Left renal cortex interstitium (tissue), 4 donors: Measurements from ENCODE around the gene HNRNPF. TPM values are rescaled to one million over a fixed set of nuclear protein-coding genes. Genes with fewer than 3 reads are reported as not detected.
"Not testable (repeated sequence)": the region's sequence is repeated elsewhere in the genome, so short reads cannot be mapped to it uniquely, and the experiment has no call there.

ENCODE experiments used
- DNase-seq, 4 donors: peaks; one replicate each; pipeline ENCODE4 v3.0.0-alpha.2; 2013; ENCODE audit warnings: low read depth in 4 of 4, low spot score in 2 of 4, missing footprints in 1 of 4
- polyA plus RNA-seq, 4 donors: library from polyadenylated mRNA; unstranded; fragments of 120-200 nt; gene quantifications; one replicate each; pipeline ENCODE4 v1.2.1, GENCODE V29; 2013; ENCODE audit not compliant: insufficient read length in 4 of 4

Gene HNRNPF
- 100 to 1,000 TPM; 212 to 228 (median 222) TPM for polyA plus RNA-seq

GRCh38 chr10:43408710-43409384 is at the start of gene HNRNPF:
HNRNPF (minus strand) TSS chr10:43409186; CDS start chr10:43387884, 21,302 bp downstream.
- DNase-seq: peak; percentile 88 to 92 (median 91)

- DNase-seq: no peak
Measured at GRCh38 chr10:43458227-43458626, 49.2 kb upstream of the HNRNPF start.

GRCh38 chr10:43456561-43456960 is 47.6 kb upstream of the HNRNPF start:
- DNase-seq: not testable (repeated sequence)

- DNase-seq: not testable (repeated sequence)
Measured at GRCh38 chr10:43454025-43454424, 45.0 kb upstream of the HNRNPF start.

GRCh38 chr10:43453266-43453831 is 44.4 kb upstream of the HNRNPF start:
- DNase-seq: no peak

- no peak for DNase-seq
Measured at GRCh38 chr10:43452356-43452914, 43.4 kb upstream of the HNRNPF start.

GRCh38 chr10:43448742-43449141 is 39.8 kb upstream of the HNRNPF start:
- DNase-seq: no peak

- not testable (repeated sequence) for DNase-seq
Measured at GRCh38 chr10:43446219-43447017, 37.4 kb upstream of the HNRNPF start.

- no peak for DNase-seq
Measured at GRCh38 chr10:43444897-43445466, 36.0 kb upstream of the HNRNPF start.

- DNase-seq: no peak
Measured at GRCh38 chr10:43444323-43444722, 35.3 kb upstream of the HNRNPF start.

- no peak for DNase-seq
Measured at GRCh38 chr10:43440463-43441134, 31.6 kb upstream of the HNRNPF start.

GRCh38 chr10:43437141-43437870 is 28.3 kb upstream of the HNRNPF start:
- DNase-seq: peak in 1 of 4 donors; percentile 22

GRCh38 chr10:43436291-43437140 is 27.5 kb upstream of the HNRNPF start, which contains the start of gene ZNF487:
ZNF487 (plus strand) TSS chr10:43437111; CDS start chr10:43475814, 38,703 bp downstream.
- DNase-seq: peak; percentile 83 to 87 (median 85)

- DNase-seq: no peak
Measured at GRCh38 chr10:43430926-43431663, 22.1 kb upstream of the HNRNPF start.

- no peak for DNase-seq
Measured at GRCh38 chr10:43427166-43427825, 18.3 kb upstream of the HNRNPF start.

GRCh38 chr10:43426476-43426875 is 17.5 kb upstream of the HNRNPF start:
- DNase-seq: not testable (repeated sequence)

- DNase-seq: no peak
Measured at GRCh38 chr10:43424416-43424815, 15.4 kb upstream of the HNRNPF start.
